Stimulated activated CD8-positive, alpha-beta memory T cell treated with anti-CD3 and anti-CD28 coated beads, Interleukin-2, amount 100 ng/mL, for 48 hours (primary cell): ENCODE data around the gene PPM1M.

Experiments used
- DNase-seq, 2 donors: peaks; one replicate each; pipeline ENCODE4 v3.0.0-alpha.2; 2020; ENCODE audit warnings: low read depth in 2 of 2

Gene PPM1M

DNA sequence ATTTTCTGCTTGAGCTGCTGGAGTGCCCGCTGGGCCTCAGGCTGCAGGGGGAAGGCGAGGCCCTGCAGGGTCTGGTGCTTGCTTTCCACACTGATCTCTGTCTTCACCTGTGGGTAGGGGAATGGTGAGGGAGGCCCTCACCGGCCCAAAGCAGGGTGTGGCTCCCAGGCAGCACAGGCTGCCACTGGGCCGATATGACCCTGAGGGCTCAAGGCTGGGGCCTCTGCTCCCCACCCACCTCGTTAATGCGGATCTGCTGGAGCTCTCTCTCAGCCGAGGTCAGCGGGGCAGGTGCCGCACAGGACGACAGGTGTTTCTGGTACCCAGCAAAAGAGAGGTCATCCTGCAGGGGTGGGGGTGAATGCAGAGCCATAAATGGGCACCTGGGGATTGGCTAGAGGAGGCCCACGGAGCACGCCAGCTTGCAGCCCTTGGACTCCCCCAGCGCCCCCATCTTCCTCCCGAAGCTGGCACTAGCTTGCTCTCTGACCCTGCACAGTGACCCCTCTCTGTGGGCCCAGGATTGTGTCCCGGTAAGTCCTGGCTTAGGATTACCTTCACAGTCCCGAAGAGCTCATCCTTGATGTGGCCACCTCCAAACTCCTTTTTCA, 14.6 kb upstream of the PPM1M start:
- no peak for DNase-seq

DNA sequence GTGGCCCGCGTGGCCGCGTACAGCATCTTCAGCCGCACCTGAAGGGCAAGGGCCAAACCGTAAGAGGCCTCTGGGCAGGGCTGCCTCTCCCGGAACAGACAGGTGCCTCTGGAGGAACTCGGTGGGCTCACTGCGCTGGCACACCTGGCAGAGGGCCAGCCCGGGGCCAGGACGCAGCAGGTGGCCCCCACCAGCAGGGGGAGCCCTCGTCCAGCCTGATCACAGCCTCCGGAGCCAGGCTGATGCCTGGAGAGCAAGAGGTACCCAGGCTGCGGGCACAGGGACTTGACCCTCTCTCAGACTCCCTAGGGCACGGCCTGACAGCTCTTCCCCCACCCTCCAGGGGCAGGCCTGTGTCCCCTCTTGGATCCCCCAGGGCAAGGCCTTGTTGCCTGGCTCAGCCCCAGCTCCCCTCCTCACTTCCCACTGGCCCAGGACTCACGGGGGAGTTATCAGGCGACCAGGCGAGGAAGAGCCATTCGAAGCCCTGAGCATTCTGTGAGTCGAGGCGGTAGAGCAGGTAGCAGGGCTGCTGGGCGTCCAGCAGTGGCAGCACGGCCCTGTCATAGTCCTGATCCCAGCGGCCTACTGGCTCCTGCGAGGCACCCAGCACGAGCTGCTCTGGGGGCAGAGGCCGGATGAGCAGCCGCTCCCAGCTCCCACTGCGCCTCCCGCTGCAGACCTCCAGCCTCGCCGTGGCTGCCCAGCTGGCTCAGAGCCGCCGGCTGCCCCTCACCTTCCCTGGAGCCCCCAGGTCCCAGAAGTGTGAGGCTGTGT, 13.9 kb upstream of the PPM1M start:
- DNase-seq: peak; percentile 87 to 89

DNA sequence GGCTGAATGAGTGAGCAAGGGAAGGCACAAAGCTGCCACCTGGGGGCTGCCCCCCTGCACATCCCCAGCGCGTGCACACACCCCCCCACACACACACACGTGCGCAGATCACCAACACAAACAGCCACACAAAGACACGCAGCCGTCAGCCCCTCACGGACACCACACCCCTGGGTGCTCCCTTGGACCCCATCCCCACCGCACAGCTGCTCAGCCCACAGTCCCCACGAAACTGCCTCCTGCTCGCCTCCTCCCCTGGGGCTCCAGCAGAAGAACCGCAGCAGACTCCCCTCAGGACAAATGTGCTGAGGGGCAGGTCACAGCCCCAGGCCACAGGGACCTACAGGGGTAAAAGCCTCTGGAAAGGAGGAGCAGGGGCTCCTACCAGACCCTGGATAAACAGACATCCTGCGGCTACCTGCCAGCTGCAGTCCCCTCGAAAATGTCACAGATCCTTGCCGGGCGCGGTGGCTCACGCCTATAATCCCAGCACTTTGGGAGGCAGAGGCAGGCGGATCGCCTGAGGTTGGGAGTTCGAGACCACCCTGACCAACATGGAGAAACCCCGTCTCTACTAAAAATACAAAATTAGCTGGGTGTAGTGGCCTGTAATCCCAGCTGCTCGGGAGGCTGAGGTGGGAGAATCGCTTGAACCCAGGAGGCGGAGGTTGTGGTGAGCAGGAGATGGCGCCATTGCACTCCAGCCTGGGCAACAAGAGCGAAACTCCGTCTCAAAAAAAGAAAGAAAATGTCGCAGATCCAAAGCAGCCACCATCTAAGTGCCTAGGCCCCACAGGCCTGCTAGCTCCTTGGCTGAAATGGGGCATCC, 13.1 kb upstream of the PPM1M start:
- DNase-seq: no peak

GRCh38 chr3:52233108-52233591, 12.4 kb upstream of the PPM1M start:
- DNase-seq: no peak

DNA sequence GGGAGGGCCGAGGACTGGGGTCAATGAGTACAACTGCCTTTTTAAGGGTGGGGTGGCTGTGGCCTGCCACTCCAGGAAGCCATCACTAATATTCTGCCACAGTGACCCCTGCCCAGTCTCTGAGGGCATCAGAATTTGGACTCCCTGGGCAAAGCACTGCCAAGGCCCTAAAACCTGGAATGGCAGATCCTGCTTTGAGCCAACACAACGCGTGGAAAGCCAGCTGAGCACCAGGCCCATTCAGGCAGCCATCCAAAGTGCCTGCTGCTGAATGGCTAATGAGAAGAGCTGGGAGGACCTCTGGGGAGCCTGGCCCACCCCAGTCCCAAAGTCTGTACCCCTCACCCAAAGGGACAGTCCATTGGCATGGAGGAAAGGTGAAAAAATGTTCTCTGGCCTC, 11.6 kb upstream of the PPM1M start:
- no peak for DNase-seq

DNA sequence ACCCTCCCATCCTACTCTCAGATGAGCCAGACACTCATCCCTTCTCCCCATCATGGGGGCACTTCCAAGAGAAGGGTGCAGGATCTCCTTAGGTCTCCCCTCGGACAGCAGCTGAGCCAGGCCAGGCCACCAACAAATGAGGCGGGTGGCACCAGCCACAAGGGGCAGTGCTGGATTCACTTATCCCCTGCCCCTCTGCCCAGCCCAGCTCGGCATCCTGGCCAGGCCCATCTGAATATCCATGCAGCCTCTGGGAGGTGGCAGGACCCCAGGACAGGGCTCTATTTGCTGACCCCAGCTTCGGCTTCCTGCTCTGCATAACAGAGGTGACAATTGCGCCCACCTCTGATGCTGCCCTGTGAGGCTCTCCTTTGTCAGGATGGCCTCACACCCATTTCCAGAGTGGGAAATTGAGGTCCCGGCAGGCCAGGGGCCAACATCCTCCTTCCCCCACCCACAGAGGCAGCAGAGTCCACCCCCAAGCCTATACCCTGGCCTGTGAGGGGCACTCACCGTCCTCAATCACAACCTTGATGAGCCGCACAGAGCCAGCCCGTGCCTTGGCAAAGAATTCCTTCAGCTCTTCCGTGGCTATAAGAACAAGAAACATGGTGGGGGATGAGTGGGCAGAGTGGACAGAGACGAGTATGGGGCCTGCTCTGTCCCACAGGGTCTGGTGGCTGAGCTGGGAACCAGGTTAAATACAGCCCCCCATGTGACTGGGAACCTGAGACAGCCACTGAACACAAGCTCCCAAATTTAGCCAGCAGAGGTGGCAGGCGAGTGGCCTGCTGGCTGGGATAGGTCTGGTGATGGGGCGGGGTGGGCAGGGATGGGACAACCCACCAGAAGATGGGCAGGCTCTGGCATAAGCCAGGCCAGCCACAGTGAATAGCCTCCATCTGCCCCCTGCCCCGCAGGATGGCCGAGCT, 10.8 kb upstream of the PPM1M start:
- DNase-seq: no peak

DNA sequence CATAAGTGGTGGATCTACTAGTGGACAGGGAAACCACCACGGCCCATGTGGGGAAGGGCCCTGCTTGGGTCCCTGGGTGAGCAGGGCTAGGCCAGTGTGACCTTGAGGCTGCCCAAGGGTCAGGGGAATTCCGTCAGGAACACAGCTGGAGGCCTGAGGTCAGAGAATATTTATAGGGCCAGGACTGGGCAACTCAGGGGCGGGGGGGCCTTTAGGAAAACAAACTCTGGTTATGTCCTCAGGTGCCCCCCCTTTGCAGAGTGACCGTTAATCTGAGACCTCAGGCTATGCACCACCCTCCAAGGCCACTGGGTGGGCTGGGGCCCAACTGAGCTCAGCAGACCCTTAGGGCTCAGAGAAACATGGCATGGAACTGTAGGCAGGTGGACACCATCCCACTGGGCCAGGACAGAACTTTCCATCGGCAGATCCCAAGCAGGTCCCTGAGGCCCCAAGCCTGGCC, 9.1 kb upstream of the PPM1M start:
- no peak for DNase-seq

DNA sequence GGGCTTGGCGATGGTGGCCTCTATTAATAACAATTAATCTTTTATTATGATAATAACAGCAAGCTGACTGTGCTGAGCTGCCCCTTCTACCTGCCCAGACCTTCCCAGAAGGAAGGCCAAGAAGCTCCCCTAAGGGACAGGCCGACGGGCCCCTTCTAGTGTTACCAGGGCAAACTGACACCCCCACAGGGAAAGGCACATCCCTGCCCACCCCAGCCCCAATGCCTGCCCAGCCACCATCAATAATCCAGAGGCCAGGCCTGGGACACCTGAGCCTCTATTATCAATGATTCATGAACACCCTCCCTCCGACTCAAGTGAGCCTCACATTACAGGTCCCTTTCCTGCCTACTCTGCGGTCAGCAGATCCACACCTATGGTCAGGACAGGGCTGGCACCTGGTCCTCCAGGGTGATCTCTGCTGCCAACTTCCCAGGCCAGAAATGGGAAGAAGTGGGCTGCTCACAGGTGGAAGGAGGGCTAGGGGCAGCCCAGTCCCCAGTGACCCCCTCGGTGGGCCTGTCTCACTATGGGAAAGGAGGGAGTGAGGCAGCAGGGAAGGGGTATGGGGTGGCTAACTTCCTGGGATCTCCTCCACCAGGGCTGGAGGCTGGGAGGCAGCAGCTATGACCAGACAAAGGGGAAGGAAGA, 8.4 kb upstream of the PPM1M start:
- DNase-seq: no peak

DNA sequence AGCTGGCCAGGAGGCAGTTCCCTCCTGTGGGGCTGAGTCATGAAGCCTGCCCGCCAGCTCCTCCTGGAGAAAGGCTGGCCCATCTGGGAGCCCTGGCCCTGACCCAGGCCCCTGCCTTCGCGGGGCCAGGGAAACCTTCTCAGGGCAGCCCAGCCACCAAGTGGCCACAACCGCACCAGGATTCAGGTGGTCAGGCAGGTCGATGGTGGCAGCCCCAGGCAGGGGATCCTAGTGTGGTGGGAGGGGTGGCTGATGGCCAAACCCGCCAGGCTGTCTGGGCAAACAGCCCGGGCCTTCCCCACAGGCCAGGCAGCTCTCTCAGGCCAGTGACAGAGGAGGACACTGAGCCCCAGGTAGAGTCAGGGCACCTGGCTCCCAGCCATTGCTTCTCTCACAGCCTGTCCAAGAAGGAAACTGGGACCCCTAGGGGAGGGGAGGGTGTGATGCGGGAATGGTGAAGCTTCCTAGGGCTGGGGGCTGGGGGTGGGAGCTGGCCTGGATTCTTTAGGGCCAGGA, 7.8 kb upstream of the PPM1M start:
- DNase-seq: no peak

DNA sequence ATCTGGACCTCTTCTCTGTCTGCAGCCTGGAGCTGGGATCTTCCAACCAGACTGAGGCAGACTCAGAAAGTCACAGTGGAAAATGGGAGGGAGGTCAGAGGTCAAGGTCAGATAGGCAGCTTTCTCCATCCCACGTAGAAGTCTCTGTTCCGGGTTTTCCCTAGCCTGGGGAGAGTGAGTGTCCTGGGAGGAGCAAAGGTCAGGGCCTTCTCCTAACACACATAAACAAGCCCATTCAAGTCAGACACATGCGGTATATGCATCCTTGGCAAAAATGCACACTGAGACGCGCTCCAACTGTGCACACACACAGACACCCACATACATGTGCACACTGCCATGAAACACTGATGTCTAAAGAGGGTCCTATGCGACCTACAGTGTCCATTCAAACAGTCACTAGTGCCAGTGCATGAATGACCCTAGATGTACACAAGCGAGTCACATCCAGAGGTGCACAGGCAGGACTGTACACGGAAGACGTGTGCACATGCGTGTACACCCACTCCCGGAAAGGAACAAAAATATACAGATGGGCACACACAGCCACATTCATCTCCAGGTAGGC, 7.3 kb upstream of the PPM1M start:
- no peak for DNase-seq

DNA sequence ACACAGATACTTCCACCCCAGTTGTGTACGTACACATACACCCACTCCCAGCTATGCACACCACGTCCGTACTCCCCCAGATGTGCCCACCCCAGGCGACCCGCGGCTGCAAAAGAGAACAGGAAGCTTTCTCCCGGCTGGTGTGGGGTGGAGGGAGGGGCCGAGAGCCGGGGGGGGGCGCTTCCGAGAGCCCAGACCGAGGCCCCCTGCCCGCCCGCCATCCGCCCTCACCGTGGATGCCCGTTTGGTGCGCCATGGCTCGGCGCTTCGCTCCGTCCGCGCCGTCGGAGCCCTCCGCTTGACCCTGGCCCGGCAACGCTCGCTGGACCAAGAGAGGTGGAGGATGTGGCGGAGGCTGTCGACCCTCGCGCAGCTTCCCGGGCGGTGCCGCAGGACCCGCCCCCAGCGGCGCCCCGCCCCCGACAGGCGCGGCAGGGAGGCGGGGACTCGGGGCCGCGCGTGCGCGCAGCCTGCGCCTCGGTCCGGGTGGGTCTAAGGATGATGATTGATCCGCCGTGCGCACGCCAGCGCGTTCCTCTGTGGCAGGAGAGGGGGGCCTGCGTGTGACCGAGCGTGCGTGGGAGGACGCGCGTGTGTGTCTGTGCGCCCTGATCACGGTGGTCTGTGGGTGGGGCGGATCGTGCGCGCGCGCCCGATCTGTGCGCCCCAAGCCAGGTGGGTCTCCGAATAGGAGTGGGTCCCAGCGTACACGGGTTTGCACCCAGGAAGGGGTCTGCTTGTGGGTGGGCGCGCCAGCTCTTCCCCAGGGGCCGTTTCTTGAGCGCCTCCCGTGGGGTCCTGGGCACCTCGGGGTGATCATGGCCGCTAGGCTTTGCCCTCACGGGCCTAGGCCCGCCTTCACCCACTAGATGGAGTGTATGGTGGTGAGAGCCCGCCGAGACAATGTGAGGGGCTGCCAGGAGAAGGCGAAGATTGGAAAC, 6.5 kb upstream of the PPM1M start, which contains the start of gene TWF2:
TWF2 (minus strand) TSS at position 398 of the 941 bp plus-strand sequence; CDS start at position 256, 142 bp downstream.
- DNase-seq: peak; percentile 82 to 83

- DNase-seq: no peak
These were observed 5.3 kb upstream of the PPM1M start for GRCh38 chr3:52240059-52240885.

GRCh38 chr3:52240886-52241370, 4.6 kb upstream of the PPM1M start:
- no peak for DNase-seq

DNA sequence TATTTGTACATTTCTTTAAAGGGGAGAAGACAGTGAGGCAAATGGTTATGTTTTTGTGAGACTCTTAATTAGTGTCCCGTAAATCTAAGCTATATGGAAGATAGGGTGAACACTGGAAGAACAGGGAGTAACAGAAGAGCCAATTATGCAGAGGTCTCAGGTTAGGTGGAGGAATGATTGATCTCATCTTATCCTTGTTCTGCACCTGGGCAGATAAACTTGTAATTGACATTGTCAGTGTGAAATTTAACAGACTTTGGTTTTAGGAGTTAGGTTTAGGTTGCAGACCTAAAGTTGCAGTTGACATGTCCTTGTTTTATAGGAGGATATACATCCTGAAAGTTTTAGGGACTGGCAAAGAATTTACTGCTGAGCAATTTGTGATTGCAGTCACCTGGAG, 3.5 kb upstream of the PPM1M start:
- DNase-seq: no peak

DNA sequence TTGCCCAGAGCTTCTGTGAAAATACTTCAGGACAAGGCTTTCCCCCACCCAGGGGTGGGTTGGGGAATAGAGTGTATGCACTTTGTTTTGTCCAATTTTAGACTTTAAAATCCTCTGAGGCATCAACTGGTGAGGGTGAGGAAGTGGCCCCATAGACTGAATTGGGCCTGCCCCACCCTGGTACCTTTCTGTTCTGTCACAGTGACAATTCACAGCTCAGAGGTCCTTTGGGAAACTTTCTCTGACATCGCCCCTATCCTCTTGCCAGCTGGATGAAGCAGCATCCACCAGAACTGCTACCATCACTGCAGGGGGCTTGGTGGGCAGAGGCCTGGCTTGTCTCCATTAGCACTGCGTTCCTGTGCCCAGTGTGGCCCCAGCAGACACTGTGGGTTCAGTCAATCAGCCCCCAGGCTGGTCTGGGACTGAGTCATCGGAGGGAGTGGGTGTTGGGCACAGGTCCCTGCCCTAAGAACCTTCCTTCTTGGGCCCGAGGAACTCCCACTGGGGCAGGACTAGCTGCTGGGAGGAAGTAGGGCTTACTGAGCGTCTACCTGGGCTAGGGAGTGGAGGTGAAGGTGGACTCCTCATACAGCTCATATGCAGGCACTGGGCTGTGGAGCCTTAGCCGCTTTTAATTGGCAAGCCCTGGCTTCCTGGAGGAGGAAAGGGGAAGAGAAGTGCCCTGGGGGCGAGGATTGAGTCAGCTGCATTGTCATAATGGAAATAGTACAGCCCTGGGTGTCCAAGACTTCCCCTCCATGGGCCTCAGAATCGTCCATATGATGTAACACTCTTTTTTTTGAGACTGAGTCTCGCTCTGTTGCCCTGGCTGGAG, 1.5 kb upstream of the PPM1M start:
- no peak for DNase-seq

DNA sequence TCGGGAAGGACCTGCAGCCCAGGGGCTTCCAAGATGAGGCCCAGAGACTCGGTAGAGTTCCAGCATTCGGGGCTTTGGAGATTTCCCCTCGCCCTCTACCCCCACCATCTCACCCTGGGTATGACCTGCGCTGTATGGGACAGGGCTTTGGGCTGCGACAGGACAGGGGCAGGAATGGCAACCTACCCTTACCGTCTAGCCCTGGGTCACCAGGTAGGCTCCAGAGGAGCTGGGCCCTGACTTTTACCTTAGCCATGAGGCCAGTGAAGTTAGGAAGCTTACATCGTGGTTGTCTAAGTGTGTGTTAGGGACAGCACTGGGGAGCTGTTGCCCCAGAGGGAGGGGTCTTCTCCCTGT, 683 bp downstream of the PPM1M start:
- DNase-seq: no peak
